Osteoblast (primary cell): ENCODE data around the gene PEX5L. TPM values are rescaled to one million over a fixed set of nuclear protein-coding genes. Genes with fewer than 3 reads are reported as not detected.
"Not testable (repeated sequence)": the region's sequence is repeated elsewhere in the genome, so short reads cannot be mapped to it uniquely, and the experiment has no call there.

Experiments used
- DNase-seq: peaks from one replicate; pipeline ENCODE4 v3.0.0; 2011; ENCODE audit warnings: low spot score, mixed read lengths; ENCODE audit not compliant: insufficient read length; ENCODE audit errors: missing footprints
- H2AFZ ChIP-seq: 2 replicates; pipeline ENCODE4 v1.6.0; 2011; ENCODE audit warnings: mild to moderate bottlenecking, low read length
- H3K27ac ChIP-seq: 2 replicates; pipeline ENCODE4 v1.5.1; 2011; ENCODE audit warnings: mild to moderate bottlenecking, low read depth, low read length, moderate library complexity
- H3K27me3 ChIP-seq: 2 replicates; pipeline ENCODE4 v1.6.0; 2012; ENCODE audit warnings: mild to moderate bottlenecking, control low read depth, inconsistent platforms, low read length, moderate library complexity; ENCODE audit not compliant: insufficient read depth
- H3K36me3 ChIP-seq: 2 replicates; pipeline ENCODE4 v1.5.1; 2011; ENCODE audit warnings: mild to moderate bottlenecking, low read length, control low read depth, moderate library complexity; ENCODE audit not compliant: insufficient read depth
- H3K4me1 ChIP-seq: 2 replicates; pipeline ENCODE4 v1.5.1; 2011; ENCODE audit warnings: mild to moderate bottlenecking, low read length, control low read depth, moderate library complexity; ENCODE audit not compliant: insufficient read depth
- H3K4me2 ChIP-seq: 2 replicates; pipeline ENCODE4 v1.6.0; 2011; ENCODE audit warnings: mild to moderate bottlenecking, low read length; ENCODE audit not compliant: insufficient read depth
- H3K4me3 ChIP-seq: fragments of 200-600 bp; sonication (generic); 3 replicates; pipeline ENCODE4 v1.5.1; 2012; ENCODE audit warnings: mild to moderate bottlenecking, low read length, inconsistent platforms; ENCODE audit not compliant: insufficient read depth
- H3K79me2 ChIP-seq: 2 replicates; pipeline ENCODE4 v1.6.0; 2012; ENCODE audit warnings: mild to moderate bottlenecking, low read length, control low read depth, inconsistent platforms; ENCODE audit not compliant: insufficient read depth
- H3K9me3 ChIP-seq: 2 replicates; pipeline ENCODE4 v1.5.1; 2011; ENCODE audit warnings: low read depth, low read length, control low read depth
- H4K20me1 ChIP-seq: 2 replicates; pipeline ENCODE4 v1.6.0; 2012; ENCODE audit warnings: mild to moderate bottlenecking, low read length, control low read depth; ENCODE audit not compliant: insufficient read depth
- total RNA-seq: library from RNA; depleted of rRNA; stranded (reverse); fragments of >200 nt; gene quantifications from 2 replicates; pipeline ENCODE4 v1.2.3, GENCODE V29; 2012
- TF ChIP-seq, protein P1 (sequence below): IDR thresholded peaks from 2 replicates; pipeline ENCODE4 v1.5.1; 2011; ENCODE audit warnings: mild to moderate bottlenecking, low read depth, low read length, moderate library complexity; ENCODE audit errors: extremely low read depth

The PEX5L gene
- total RNA-seq, 1 donor: 1.4 TPM

DNA sequence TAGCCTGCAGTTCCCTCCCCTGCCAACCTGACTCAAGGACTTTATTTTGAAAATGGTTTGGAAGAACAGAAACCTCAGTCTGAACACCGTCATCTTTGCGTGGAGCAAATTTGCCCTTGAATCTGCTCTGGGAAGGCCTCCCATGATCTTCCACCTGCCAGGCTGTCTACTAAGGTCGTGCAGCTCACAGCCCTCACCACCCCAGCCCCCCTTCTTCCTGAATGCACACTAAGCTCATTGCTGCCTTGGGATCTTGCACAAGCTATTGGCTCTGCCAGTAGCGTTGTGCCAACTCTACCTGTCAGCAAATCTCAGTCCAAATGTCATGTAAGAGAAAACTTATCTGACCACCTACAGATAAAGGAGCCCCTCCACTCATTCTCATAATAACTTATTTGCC, 242.4 kb downstream of the PEX5L start:
- DNase-seq: no peak
- no peaks in the 10 kb centered on the region for H4K20me1 ChIP-seq
- TF ChIP-seq, protein P1, sequence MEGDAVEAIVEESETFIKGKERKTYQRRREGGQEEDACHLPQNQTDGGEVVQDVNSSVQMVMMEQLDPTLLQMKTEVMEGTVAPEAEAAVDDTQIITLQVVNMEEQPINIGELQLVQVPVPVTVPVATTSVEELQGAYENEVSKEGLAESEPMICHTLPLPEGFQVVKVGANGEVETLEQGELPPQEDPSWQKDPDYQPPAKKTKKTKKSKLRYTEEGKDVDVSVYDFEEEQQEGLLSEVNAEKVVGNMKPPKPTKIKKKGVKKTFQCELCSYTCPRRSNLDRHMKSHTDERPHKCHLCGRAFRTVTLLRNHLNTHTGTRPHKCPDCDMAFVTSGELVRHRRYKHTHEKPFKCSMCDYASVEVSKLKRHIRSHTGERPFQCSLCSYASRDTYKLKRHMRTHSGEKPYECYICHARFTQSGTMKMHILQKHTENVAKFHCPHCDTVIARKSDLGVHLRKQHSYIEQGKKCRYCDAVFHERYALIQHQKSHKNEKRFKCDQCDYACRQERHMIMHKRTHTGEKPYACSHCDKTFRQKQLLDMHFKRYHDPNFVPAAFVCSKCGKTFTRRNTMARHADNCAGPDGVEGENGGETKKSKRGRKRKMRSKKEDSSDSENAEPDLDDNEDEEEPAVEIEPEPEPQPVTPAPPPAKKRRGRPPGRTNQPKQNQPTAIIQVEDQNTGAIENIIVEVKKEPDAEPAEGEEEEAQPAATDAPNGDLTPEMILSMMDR: no peak
- no peaks in the 10 kb centered on the region for H3K36me3 ChIP-seq
- no peaks in the 10 kb centered on the region for H3K79me2 ChIP-seq
- H3K4me1 ChIP-seq: no peaks in the 10 kb centered on the region
- H3K4me2 ChIP-seq: no peak overlapping the region
- no peaks in the 10 kb centered on the region for H3K9me3 ChIP-seq
- H3K4me3 ChIP-seq: no peak overlapping the region
- H3K27ac ChIP-seq: no peak overlapping the region
- H3K27me3 ChIP-seq: no peaks in the 10 kb centered on the region
- H2AFZ ChIP-seq: no peak overlapping the region

GRCh38 chr3:179791793-179792192, 244.9 kb downstream of the PEX5L start:
- Histone ChIP-seq H3K27ac (no peak overlapping the region), H3K79me2 (no peaks in the 10 kb centered on the region), H3K36me3 (no peaks in the 10 kb centered on the region), H4K20me1 (no peaks in the 10 kb centered on the region), H3K4me1 (no peaks in the 10 kb centered on the region), H3K4me3 (no peak overlapping the region), H3K27me3 (no peaks in the 10 kb centered on the region), H2AFZ (no peak overlapping the region), H3K4me2 (no peak overlapping the region), H3K9me3 (no peaks in the 10 kb centered on the region)
- DNase-seq: no peak
- TF ChIP-seq, protein P1: no peak

DNA sequence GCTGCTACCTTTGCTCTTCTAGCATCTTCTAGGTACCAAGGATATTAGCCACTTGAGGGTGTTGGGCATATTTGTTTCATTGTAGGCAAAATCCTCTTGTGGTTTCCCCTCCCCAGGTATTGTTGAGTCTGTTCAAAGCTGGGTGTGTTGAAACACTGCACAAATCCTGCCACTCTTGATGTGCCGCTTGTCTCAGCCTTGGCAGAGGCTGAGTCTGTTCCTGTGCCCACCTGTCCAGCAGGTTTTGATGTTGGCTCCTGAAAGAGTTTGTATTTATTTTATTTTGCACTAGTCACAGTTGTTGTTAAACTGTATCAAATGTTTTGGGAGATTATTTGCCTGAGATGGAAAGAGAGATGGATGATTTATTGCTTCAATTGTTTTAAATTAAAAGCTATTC, 247.7 kb downstream of the PEX5L start:
- TF ChIP-seq, protein P1: no peak
- H3K36me3 ChIP-seq: no peaks in the 10 kb centered on the region
- no peak overlapping the region for H3K4me2 ChIP-seq
- H3K79me2 ChIP-seq: no peaks in the 10 kb centered on the region
- H2AFZ ChIP-seq: no peak overlapping the region
- no peaks in the 10 kb centered on the region for H3K9me3 ChIP-seq
- no peaks in the 10 kb centered on the region for H3K4me1 ChIP-seq
- no peak overlapping the region for H3K4me3 ChIP-seq
- no peaks in the 10 kb centered on the region for H4K20me1 ChIP-seq
- no peaks in the 10 kb centered on the region for H3K27me3 ChIP-seq
- no peak for DNase-seq
- H3K27ac ChIP-seq: no peak overlapping the region

GRCh38 chr3:179782841-179783240, 253.9 kb downstream of the PEX5L start:
- not testable (repeated sequence) for H3K4me2 ChIP-seq, H3K79me2 ChIP-seq, H3K36me3 ChIP-seq, DNase-seq, H3K4me1 ChIP-seq, H3K9me3 ChIP-seq, H3K27me3 ChIP-seq, H3K27ac ChIP-seq, H3K4me3 ChIP-seq, H4K20me1 ChIP-seq, H2AFZ ChIP-seq
